NCI-H2196 treated with DMSO at 0.1 percent for 48 hours (cell line): ENCODE data around the gene RBM20.
"Not testable (repeated sequence)": the region's sequence is repeated elsewhere in the genome, so short reads cannot be mapped to it uniquely, and the experiment has no call there.

ENCODE experiments used
- DNase-seq: peaks from one replicate; lab custom pipeline; 2025; ENCODE audit not compliant: unreplicated experiment; lab: John Stamatoyannopoulos, UW

The RBM20 gene

GRCh38 chr10:110758898-110759297, 114.8 kb downstream of the RBM20 start:
- no peak for DNase-seq

- no peak for DNase-seq
Measured at GRCh38 chr10:110759523-110759922, 115.4 kb downstream of the RBM20 start.

GRCh38 chr10:110762109-110762848, 118.1 kb downstream of the RBM20 start:
- DNase-seq = no peak

GRCh38 chr10:110762849-110763211, 118.7 kb downstream of the RBM20 start:
- DNase-seq = no peak

- DNase-seq = no peak
Measured at GRCh38 chr10:110764378-110764777, 120.2 kb downstream of the RBM20 start.

GRCh38 chr10:110764793-110765512, 120.8 kb downstream of the RBM20 start:
- DNase-seq = no peak

GRCh38 chr10:110765513-110766319, 121.6 kb downstream of the RBM20 start:
- DNase-seq = no peak

GRCh38 chr10:110767601-110768000, 123.5 kb downstream of the RBM20 start:
- not testable (repeated sequence) for DNase-seq

- DNase-seq = no peak
Measured at GRCh38 chr10:110770243-110770642, 126.1 kb downstream of the RBM20 start.

- DNase-seq = no peak
Measured at GRCh38 chr10:110771486-110771885, 127.3 kb downstream of the RBM20 start.

- no peak for DNase-seq
Measured at GRCh38 chr10:110771991-110772390, 127.9 kb downstream of the RBM20 start.

- no peak for DNase-seq
Measured at GRCh38 chr10:110772454-110773025, 128.4 kb downstream of the RBM20 start.

- DNase-seq = no peak
Measured at GRCh38 chr10:110773693-110774068, 129.5 kb downstream of the RBM20 start.

- DNase-seq = no peak
Measured at GRCh38 chr10:110774069-110775019, 130.2 kb downstream of the RBM20 start.

GRCh38 chr10:110775020-110775375, 130.9 kb downstream of the RBM20 start:
- no peak for DNase-seq

GRCh38 chr10:110775406-110775805, 131.3 kb downstream of the RBM20 start:
- no peak for DNase-seq

GRCh38 chr10:110777017-110777416, 132.9 kb downstream of the RBM20 start:
- DNase-seq = no peak

- DNase-seq = no peak
Measured at GRCh38 chr10:110777661-110778060, 133.5 kb downstream of the RBM20 start.

GRCh38 chr10:110778211-110778610, 134.1 kb downstream of the RBM20 start:
- DNase-seq = no peak

GRCh38 chr10:110779489-110779888, 135.4 kb downstream of the RBM20 start:
- no peak for DNase-seq
